T-cell (primary cell): ENCODE data around the gene ZAR1. TPM values are rescaled to one million over a fixed set of nuclear protein-coding genes. Genes with fewer than 3 reads are reported as not detected.

Experiments
- ATAC-seq, 4 experiments: fragments of 200-7000 bp in 3 of 4; fragments of 150-1000 bp in 1 of 4; cut with Tn5 transposase; replicated peaks in 1 of 4; 1 replicate in 3 of 4; 2 replicates in 1 of 4; pipeline ENCODE4 v1.10.0; 2021; ENCODE audit warnings: moderate library complexity in 3 of 4, mild to moderate bottlenecking in 2 of 4, moderate number of reproducible peaks in 1 of 4
- CTCF ChIA-PET, 2 donors: fragments of 300-600 bp; sonication (Branson Sonifier 250); formaldehyde crosslinking; loops; one replicate each; lab custom pipeline; 2022; ENCODE audit warnings: antibody characterized with exemption in 2 of 2; lab: Charles Lee
- POLR2A ChIA-PET, 2 donors: fragments of 300-600 bp; sonication (Branson Sonifier 250); formaldehyde crosslinking; loops; one replicate each; lab custom pipeline; 2022; ENCODE audit warnings: antibody characterized with exemption in 2 of 2; lab: Charles Lee
- DNase-seq, 35 experiments: peaks; one replicate each; pipeline versions ENCODE4 v3.0.0 to v3.0.0-alpha.2; 2013 to 2023
- H3K27ac ChIP-seq: one replicate; pipeline ENCODE4 v1.5.1; 2013; ENCODE audit warnings: low read length
- H3K27me3 ChIP-seq, 2 experiments: replicated peaks in 1 of 2; 1 replicate in 1 of 2; 2 replicates in 1 of 2; pipeline versions ENCODE4 v1.6.1 to v1.7.0; 2013; ENCODE audit warnings: low read length in 1 of 2, mixed read lengths in 1 of 2; ENCODE audit not compliant: control insufficient read depth in 2 of 2, insufficient read depth in 2 of 2; ENCODE audit errors: extremely low read depth in 1 of 2
- H3K36me3 ChIP-seq, 2 donors: 1 replicate in 1 of 2; 2 replicates in 1 of 2; pipeline versions ENCODE4 v1.6.1 to v1.7.0; 2013; ENCODE audit warnings: low read length in 1 of 2; ENCODE audit not compliant: control insufficient read depth in 2 of 2, insufficient read depth in 1 of 2; ENCODE audit errors: extremely low read depth in 1 of 2
- H3K4me1 ChIP-seq, 2 experiments: 1 replicate in 1 of 2; 2 replicates in 1 of 2; pipeline versions ENCODE4 v1.6.1 to v1.7.0; 2013; ENCODE audit warnings: low read length in 2 of 2, mixed read lengths in 1 of 2; ENCODE audit not compliant: insufficient read depth in 2 of 2, control insufficient read depth in 1 of 2; ENCODE audit errors: extremely low read depth in 1 of 2
- H3K4me3 ChIP-seq, 2 donors: 1 replicate in 1 of 2; 2 replicates in 1 of 2; pipeline versions ENCODE4 v1.5.1 to v1.7.0; 2013; ENCODE audit warnings: mild to moderate bottlenecking in 2 of 2, low read length in 1 of 2, moderate library complexity in 1 of 2; ENCODE audit not compliant: control insufficient read depth in 1 of 2; ENCODE audit errors: extremely low read depth in 1 of 2
- H3K9me3 ChIP-seq: 2 replicates; pipeline ENCODE4 v1.7.0; 2013
- H3K27ac Mint-ChIP-seq, 2 donors: one replicate each; pipeline ENCODE4 v1.8.0; 2020 to 2021; ENCODE audit warnings: mild to moderate bottlenecking in 2 of 2, mixed read lengths in 2 of 2
- H3K27me3 Mint-ChIP-seq, 2 donors: one replicate each; pipeline ENCODE4 v1.8.0; 2021 to 2022; ENCODE audit warnings: mixed read lengths in 2 of 2
- H3K36me3 Mint-ChIP-seq: one replicate; pipeline ENCODE4 v1.8.0; 2021; ENCODE audit warnings: mixed read lengths
- H3K4me1 Mint-ChIP-seq, 3 donors: one replicate each; pipeline ENCODE4 v1.8.0; 2020 to 2022; ENCODE audit warnings: mixed read lengths in 3 of 3, mild to moderate bottlenecking in 1 of 3
- H3K4me3 Mint-ChIP-seq, 3 donors: one replicate each; pipeline ENCODE4 v1.8.0; 2020 to 2022; ENCODE audit warnings: mild to moderate bottlenecking in 3 of 3, mixed read lengths in 3 of 3, moderate library complexity in 3 of 3
- H3K9me3 Mint-ChIP-seq, 3 donors: one replicate each; pipeline ENCODE4 v1.8.0; 2020 to 2022; ENCODE audit warnings: mixed read lengths in 3 of 3
- WGBS: methylation state at CpG from one replicate; pipeline ENCODE4 v1.1.5; 2013; ENCODE audit warnings: missing lambda C conversion rate; ENCODE audit not compliant: insufficient coverage; 5-methylcytosine and 5-hydroxymethylcytosine counted together
- total RNA-seq, 35 experiments: library from RNA in 6 of 35; stranded (reverse) in 6 of 35; fragments of 120-200 nt in 1 of 35; gene quantifications; one replicate each; pipeline versions ENCODE4 v1.2.1 to v1.2.4 and lab custom pipeline; 2013 to 2026

ZAR1 gene
- total RNA-seq, 5 donors from 2014 or later (not counting 1 experiment from before 2014, with no cell fraction given) = not detected

GRCh38 chr4:48470570-48470969 is 19.5 kb upstream of the ZAR1 start:
- no peak overlapping the region for H3K4me3 Mint-ChIP-seq
- peaks cover 3 to 5% of the 10 kb centered on the region in 2 donors for H3K27me3 Mint-ChIP-seq
- Histone ChIP-seq H3K4me3 (no peak overlapping the region), H3K9me3 (no peaks in the 10 kb centered on the region), H3K27ac (no peak overlapping the region), H3K4me1 (no peaks in the 10 kb centered on the region), H3K36me3 (no peaks in the 10 kb centered on the region), H3K27me3 (no peaks in the 10 kb centered on the region)
- ChIA-PET CTCF (no interaction called here), POLR2A (no interaction called here)
- H3K4me1 Mint-ChIP-seq = no peaks in the 10 kb centered on the region
- DNase-seq = no peak
- H3K36me3 Mint-ChIP-seq = no peaks in the 10 kb centered on the region
- no CpG with 5 or more reads among the region's 2 CpGs for WGBS
- no peak for ATAC-seq
- no peak overlapping the region for H3K27ac Mint-ChIP-seq
- no peaks in the 10 kb centered on the region for H3K9me3 Mint-ChIP-seq

DNA sequence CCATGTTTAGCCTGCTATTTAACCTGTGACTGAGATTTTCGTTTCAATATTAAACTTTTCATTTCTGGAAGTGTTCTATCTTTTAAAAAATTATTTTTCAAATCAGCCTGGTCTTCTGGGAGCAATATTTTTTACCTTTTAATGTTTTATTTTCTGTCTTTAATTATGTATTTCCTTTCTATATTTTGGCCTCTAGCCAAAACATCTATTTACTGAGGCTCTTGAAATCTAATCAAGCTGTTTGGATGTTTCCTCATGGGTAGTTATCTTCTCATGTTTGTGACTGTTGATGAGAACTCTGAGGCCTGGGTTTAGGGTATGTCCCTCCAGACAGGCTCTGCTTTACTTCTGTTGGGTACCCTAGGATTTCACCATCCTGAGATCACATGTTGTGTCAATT is 17.3 kb upstream of the ZAR1 start:
- DNase-seq (no peak), ATAC-seq (no peak)
- H3K4me3 Mint-ChIP-seq = no peak overlapping the region
- WGBS = no CpG with 5 or more reads among the region's 1 CpG
- peaks cover 6 to 12% of the 10 kb centered on the region in 2 donors for H3K27me3 Mint-ChIP-seq
- no peaks in the 10 kb centered on the region for H3K36me3 Mint-ChIP-seq
- Histone ChIP-seq H3K27me3 (no peaks in the 10 kb centered on the region), H3K4me1 (no peaks in the 10 kb centered on the region), H3K9me3 (no peaks in the 10 kb centered on the region), H3K4me3 (no peak overlapping the region), H3K27ac (no peak overlapping the region), H3K36me3 (no peaks in the 10 kb centered on the region)
- no peak overlapping the region for H3K27ac Mint-ChIP-seq
- ChIA-PET CTCF (no interaction called here), POLR2A (no interaction called here)
- H3K9me3 Mint-ChIP-seq = no peaks in the 10 kb centered on the region
- no peaks in the 10 kb centered on the region for H3K4me1 Mint-ChIP-seq

GRCh38 chr4:48475770-48476169 is 14.3 kb upstream of the ZAR1 start:
- no peaks in the 10 kb centered on the region for H3K36me3 Mint-ChIP-seq

DNA sequence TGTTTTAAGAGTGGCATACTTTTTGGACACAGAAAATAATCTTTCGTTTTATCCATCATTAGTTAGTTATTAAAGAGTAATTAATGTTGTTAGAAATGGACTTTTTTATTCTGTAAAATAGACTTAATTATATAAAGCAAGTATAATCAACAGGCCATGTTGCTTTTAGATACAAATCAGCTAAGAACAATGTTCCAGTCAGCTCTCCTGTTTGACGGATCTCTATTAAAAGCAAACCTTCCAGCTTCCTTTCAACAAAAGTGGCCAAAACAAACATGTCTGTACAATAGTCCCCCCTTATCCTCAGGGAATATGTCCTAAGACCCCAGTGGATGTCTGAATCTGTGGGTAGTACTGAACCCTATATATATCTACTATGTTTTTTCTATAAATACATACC is 11.8 kb upstream of the ZAR1 start:
- Histone ChIP-seq H3K4me3 (no peak overlapping the region), H3K9me3 (no peaks in the 10 kb centered on the region), H3K27ac (no peak overlapping the region), H3K27me3 (peaks cover 10 to 16% of the 10 kb centered on the region in 2 experiments), H3K4me1 (peaks cover 0 to 3% of the 10 kb centered on the region in 2 experiments), H3K36me3 (no peaks in the 10 kb centered on the region)
- H3K27me3 Mint-ChIP-seq = peaks cover 34 to 37% of the 10 kb centered on the region in 2 donors
- H3K4me3 Mint-ChIP-seq = no peak overlapping the region
- no peaks in the 10 kb centered on the region for H3K36me3 Mint-ChIP-seq
- CTCF ChIA-PET = no interaction called here
- WGBS = no CpG with 5 or more reads among the region's 2 CpGs
- POLR2A ChIA-PET = no interaction called here
- H3K9me3 Mint-ChIP-seq = peaks cover 0 to 4% (median 0%) of the 10 kb centered on the region in 3 donors
- peaks cover 0 to 5% (median 4%) of the 10 kb centered on the region in 3 donors for H3K4me1 Mint-ChIP-seq
- ATAC-seq (no peak), DNase-seq (no peak)
- peak overlapping the region in 1 of 2 donors; percentile 11 for H3K27ac Mint-ChIP-seq

More at GRCh38 chr4:48475770-48476169, 14.3 kb upstream of the ZAR1 start:
- ChIA-PET CTCF (interaction anchor here in 1 of 2 donors (1.3 kb wide), 1 partner anchor 50 kb away, joined by 3 read pairs; no protein-coding TSS in a partner anchor), POLR2A (no interaction called here)
- Histone ChIP-seq H3K27ac (no peak overlapping the region), H3K9me3 (no peaks in the 10 kb centered on the region), H3K4me3 (no peak overlapping the region), H3K4me1 (no peaks in the 10 kb centered on the region), H3K36me3 (no peaks in the 10 kb centered on the region), H3K27me3 (peaks cover 3% of the 10 kb centered on the region in 2 experiments)
- Mint-ChIP-seq H3K9me3 (no peaks in the 10 kb centered on the region), H3K27me3 (peaks cover 11 to 14% of the 10 kb centered on the region in 2 donors), H3K4me1 (no peaks in the 10 kb centered on the region), H3K4me3 (no peak overlapping the region), H3K27ac (no peak overlapping the region)
- WGBS = 96% methylated on average over 6 of the region's 6 CpGs
- ATAC-seq = no peak
- DNase-seq = no peak

GRCh38 chr4:48481581-48481980 is 8.5 kb upstream of the ZAR1 start:
- ATAC-seq (no peak), DNase-seq (no peak)
- H3K36me3 Mint-ChIP-seq = no peaks in the 10 kb centered on the region
- Histone ChIP-seq H3K36me3 (no peaks in the 10 kb centered on the region), H3K4me1 (peaks cover 2 to 14% of the 10 kb centered on the region in 2 experiments), H3K27ac (no peak overlapping the region), H3K4me3 (no peak overlapping the region), H3K9me3 (no peaks in the 10 kb centered on the region), H3K27me3 (peaks cover 20 to 33% of the 10 kb centered on the region in 2 experiments)
- H3K27me3 Mint-ChIP-seq = peaks cover 51% of the 10 kb centered on the region in 2 donors
- CTCF ChIA-PET = no interaction called here
- no CpG with 5 or more reads among the region's 1 CpG for WGBS
- peaks cover 0 to 4% (median 0%) of the 10 kb centered on the region in 3 donors for H3K9me3 Mint-ChIP-seq
- no peak overlapping the region for H3K27ac Mint-ChIP-seq
- no peak overlapping the region for H3K4me3 Mint-ChIP-seq
- POLR2A ChIA-PET = no interaction called here
- peaks cover 14 to 19% (median 19%) of the 10 kb centered on the region in 3 donors for H3K4me1 Mint-ChIP-seq

DNA sequence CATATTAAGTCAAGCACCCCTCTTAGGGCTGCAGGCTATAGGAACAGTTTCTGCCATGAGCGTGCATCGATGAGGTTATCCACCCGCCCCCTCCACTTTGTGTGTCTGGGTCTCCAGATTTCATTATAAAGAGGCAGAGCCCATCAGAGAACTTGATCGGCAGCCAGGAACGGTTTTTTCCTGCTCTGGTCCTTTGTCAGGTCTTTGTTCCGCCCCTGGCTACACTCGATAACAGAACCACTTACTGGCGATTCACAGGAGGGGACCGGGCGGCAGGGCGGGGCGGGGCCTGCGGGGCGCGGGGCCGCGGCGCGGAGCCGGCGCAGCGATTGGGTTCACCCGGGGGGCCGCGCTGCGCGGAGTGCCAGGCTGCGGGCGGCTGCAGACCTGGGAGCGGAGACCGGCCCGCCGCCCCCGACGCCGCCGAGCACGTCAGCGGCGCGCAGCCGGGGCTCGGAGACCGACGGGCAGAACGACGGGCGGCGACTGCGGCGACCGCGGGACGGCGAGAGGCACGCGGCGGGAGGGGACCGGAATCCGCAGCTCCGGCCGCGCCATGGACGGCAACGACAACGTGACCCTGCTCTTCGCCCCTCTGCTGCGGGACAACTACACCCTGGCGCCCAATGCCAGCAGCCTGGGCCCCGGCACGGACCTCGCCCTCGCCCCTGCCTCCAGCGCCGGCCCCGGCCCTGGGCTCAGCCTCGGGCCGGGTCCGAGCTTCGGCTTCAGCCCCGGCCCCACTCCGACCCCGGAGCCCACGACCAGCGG is 6.9 kb upstream of the ZAR1 start, which contains the start of gene SLC10A4:
Gene SLC10A4 (plus strand): TSS at position 338 of the 771 bp plus-strand sequence. CDS start 219 bp downstream, at position 557.
- H3K9me3 Mint-ChIP-seq = peaks cover 0 to 4% (median 0%) of the 10 kb centered on the region in 3 donors
- ChIA-PET POLR2A (no interaction called here), CTCF (no interaction called here)
- peak within 1 kb of the TSS in 1 of 2 donors; percentile 65 for H3K27ac Mint-ChIP-seq
- no peaks in the 10 kb centered on the region for H3K36me3 Mint-ChIP-seq
- Histone ChIP-seq H3K27ac (no peak within 1 kb of the TSS), H3K9me3 (no peaks in the 10 kb centered on the region), H3K27me3 (peaks cover 26 to 38% of the 10 kb centered on the region in 2 experiments), H3K4me3 (peak within 1 kb of the TSS in 1 of 2 donors; percentile 58), H3K4me1 (peaks cover 2 to 14% of the 10 kb centered on the region in 2 experiments), H3K36me3 (no peaks in the 10 kb centered on the region)
- H3K27me3 Mint-ChIP-seq = peaks cover 53 to 58% of the 10 kb centered on the region in 2 donors
- DNase-seq = peak in 2 of 35 experiments; percentile 1 to 12
- 6% methylated on average over 85 of the region's 85 CpGs for WGBS
- peak within 1 kb of the TSS; percentile 67 to 72 (median 70) for H3K4me3 Mint-ChIP-seq
- peaks cover 14 to 19% (median 19%) of the 10 kb centered on the region in 3 donors for H3K4me1 Mint-ChIP-seq
- ATAC-seq = peak; percentile 56 to 60 (median 58)
